ENCODE measurements around the gene RFX2. TPM values are rescaled to one million over a fixed set of nuclear protein-coding genes. Genes with fewer than 3 reads are reported as not detected.

The RFX2 gene
- total and polyA plus RNA-seq, 3 experiments from 2014 or later: 1.5 to 4.9 (median 4.2) TPM

GRCh38 chr19:6103217-6103644 is 7.1 kb downstream of the RFX2 start:
- no peaks in the 10 kb centered on the region for H3K27me3 ChIP-seq (ENCODE audit: insufficient read depth, low read length, poor library complexity, severe bottlenecking)
- H3K9me3 ChIP-seq (ENCODE audit: low read length): no peaks in the 10 kb centered on the region
- no peaks in the 10 kb centered on the region for H3K4me1 ChIP-seq (ENCODE audit: insufficient read depth, low read length)
- ChIA-PET POLR2A (no interaction called here), CTCF (no interaction called here)
- no peak overlapping the region for H3K4me3 ChIP-seq (ENCODE audit: low read length)
- H3K36me3 ChIP-seq (ENCODE audit: insufficient read depth, low read length): no peaks in the 10 kb centered on the region
- no peak overlapping the region for H3K27ac ChIP-seq (ENCODE audit: low read depth, low read length)
- Mint-ChIP-seq H3K4me1 (peaks cover 7 to 17% (median 14%) of the 10 kb centered on the region in 3 donors), H3K4me3 (no peak overlapping the region), H3K27me3 (peaks cover 6 to 15% of the 10 kb centered on the region in 2 donors), H3K9me3 (no peaks in the 10 kb centered on the region), H3K36me3 (peaks cover 0 to 1% (median 0%) of the 10 kb centered on the region in 3 donors), H3K27ac (no peak overlapping the region)
- no peak for DNase-seq

GRCh38 chr19:6101991-6102390 is 8.3 kb downstream of the RFX2 start:
- POLR2A ChIA-PET: no interaction called here

GRCh38 chr19:6101291-6101825 is 8.9 kb downstream of the RFX2 start:
- CTCF ChIA-PET: no interaction called here
- Histone ChIP-seq H3K27ac (ENCODE audit: low read depth, low read length) (no peak overlapping the region), H3K27me3 (ENCODE audit: insufficient read depth, low read length, poor library complexity, severe bottlenecking) (no peaks in the 10 kb centered on the region), H3K4me1 (ENCODE audit: insufficient read depth, low read length) (no peaks in the 10 kb centered on the region), H3K36me3 (ENCODE audit: insufficient read depth, low read length) (no peaks in the 10 kb centered on the region), H3K9me3 (ENCODE audit: low read length) (no peaks in the 10 kb centered on the region), H3K4me3 (ENCODE audit: low read length) (no peak overlapping the region)
- H3K9me3 Mint-ChIP-seq: no peaks in the 10 kb centered on the region
- peaks cover 4 to 9% of the 10 kb centered on the region in 2 donors for H3K27me3 Mint-ChIP-seq
- H3K4me3 Mint-ChIP-seq: no peak overlapping the region
- peaks cover 0 to 1% (median 0%) of the 10 kb centered on the region in 3 donors for H3K36me3 Mint-ChIP-seq
- H3K4me1 Mint-ChIP-seq: peaks cover 3 to 12% (median 10%) of the 10 kb centered on the region in 3 donors
- no peak for DNase-seq
- H3K27ac Mint-ChIP-seq: no peak overlapping the region
- POLR2A ChIA-PET: no interaction called here

More at GRCh38 chr19:6101991-6102390, 8.3 kb downstream of the RFX2 start:
- no peak for DNase-seq
- Mint-ChIP-seq H3K9me3 (no peaks in the 10 kb centered on the region), H3K4me1 (peaks cover 3 to 12% (median 10%) of the 10 kb centered on the region in 3 donors), H3K27ac (no peak overlapping the region), H3K36me3 (peaks cover 0 to 1% (median 0%) of the 10 kb centered on the region in 3 donors), H3K27me3 (peaks cover 4 to 10% of the 10 kb centered on the region in 2 donors), H3K4me3 (no peak overlapping the region)
- H3K4me3 ChIP-seq (ENCODE audit: low read length): no peak overlapping the region
- H3K36me3 ChIP-seq (ENCODE audit: insufficient read depth, low read length): no peaks in the 10 kb centered on the region
- H3K9me3 ChIP-seq (ENCODE audit: low read length): no peaks in the 10 kb centered on the region
- no peaks in the 10 kb centered on the region for H3K27me3 ChIP-seq (ENCODE audit: insufficient read depth, low read length, poor library complexity, severe bottlenecking)
- CTCF ChIA-PET: no interaction called here
- H3K4me1 ChIP-seq (ENCODE audit: insufficient read depth, low read length): no peaks in the 10 kb centered on the region
- H3K27ac ChIP-seq (ENCODE audit: low read depth, low read length): no peak overlapping the region

- H3K4me1 Mint-ChIP-seq: peaks cover 3 to 12% (median 10%) of the 10 kb centered on the region in 3 donors
- peak in 1 of 5 donors; percentile 36 for DNase-seq
- peaks cover 0 to 1% (median 0%) of the 10 kb centered on the region in 3 donors for H3K36me3 Mint-ChIP-seq
- H3K27ac Mint-ChIP-seq: peak overlapping the region in 6 of 8 donors; percentile 4 to 89 (median 26)
- H3K4me3 Mint-ChIP-seq: peak overlapping the region in 6 of 7 donors; percentile 38 to 85 (median 64)
- peaks cover 4% of the 10 kb centered on the region in 2 donors for H3K27me3 Mint-ChIP-seq
- no peaks in the 10 kb centered on the region for H3K9me3 Mint-ChIP-seq
- ChIA-PET CTCF (interaction anchor here (0.7 kb wide), 1 partner anchor 25 kb away, joined by 3 read pairs; no protein-coding TSS in a partner anchor), POLR2A (no interaction called here)
- Histone ChIP-seq H3K27ac (ENCODE audit: low read depth, low read length) (no peak overlapping the region), H3K4me3 (ENCODE audit: low read length) (peak overlapping the region; percentile 22), H3K27me3 (ENCODE audit: insufficient read depth, low read length, poor library complexity, severe bottlenecking) (no peaks in the 10 kb centered on the region), H3K4me1 (ENCODE audit: insufficient read depth, low read length) (no peaks in the 10 kb centered on the region), H3K9me3 (ENCODE audit: low read length) (no peaks in the 10 kb centered on the region), H3K36me3 (ENCODE audit: insufficient read depth, low read length) (no peaks in the 10 kb centered on the region)
These were observed 9.9 kb downstream of the RFX2 start for GRCh38 chr19:6100284-6100915.

GRCh38 chr19:6099599-6099998 is 10.7 kb downstream of the RFX2 start:
- Mint-ChIP-seq H3K27ac (peak overlapping the region in 2 of 8 donors; percentile 42 to 45), H3K4me1 (peaks cover 3 to 12% (median 10%) of the 10 kb centered on the region in 3 donors), H3K27me3 (no peaks in the 10 kb centered on the region), H3K4me3 (no peak overlapping the region), H3K9me3 (no peaks in the 10 kb centered on the region), H3K36me3 (no peaks in the 10 kb centered on the region)
- Histone ChIP-seq H3K36me3 (ENCODE audit: insufficient read depth, low read length) (no peaks in the 10 kb centered on the region), H3K27ac (ENCODE audit: low read depth, low read length) (no peak overlapping the region), H3K27me3 (ENCODE audit: insufficient read depth, low read length, poor library complexity, severe bottlenecking) (no peaks in the 10 kb centered on the region), H3K9me3 (ENCODE audit: low read length) (no peaks in the 10 kb centered on the region), H3K4me1 (ENCODE audit: insufficient read depth, low read length) (no peaks in the 10 kb centered on the region), H3K4me3 (ENCODE audit: low read length) (no peak overlapping the region)
- DNase-seq: no peak
- CTCF ChIA-PET: interaction anchor here (0.7 to 1.3 kb wide), 2 partner anchors 26 to 51 kb away, joined by 3 read pairs; no protein-coding TSS in a partner anchor
- POLR2A ChIA-PET: no interaction called here

GRCh38 chr19:6099033-6099432 is 11.3 kb downstream of the RFX2 start:
- Mint-ChIP-seq H3K9me3 (no peaks in the 10 kb centered on the region), H3K4me3 (no peak overlapping the region), H3K27ac (no peak overlapping the region), H3K4me1 (peaks cover 3 to 12% (median 10%) of the 10 kb centered on the region in 3 donors), H3K36me3 (no peaks in the 10 kb centered on the region), H3K27me3 (no peaks in the 10 kb centered on the region)
- Histone ChIP-seq H3K27ac (ENCODE audit: low read depth, low read length) (no peak overlapping the region), H3K27me3 (ENCODE audit: insufficient read depth, low read length, poor library complexity, severe bottlenecking) (no peaks in the 10 kb centered on the region), H3K36me3 (ENCODE audit: insufficient read depth, low read length) (no peaks in the 10 kb centered on the region), H3K9me3 (ENCODE audit: low read length) (no peaks in the 10 kb centered on the region), H3K4me3 (ENCODE audit: low read length) (no peak overlapping the region), H3K4me1 (ENCODE audit: insufficient read depth, low read length) (no peaks in the 10 kb centered on the region)
- DNase-seq: no peak
- ChIA-PET CTCF (interaction anchor here (1.3 kb wide), 1 partner anchor 50 kb away, joined by 3 read pairs; no protein-coding TSS in a partner anchor), POLR2A (interaction anchor here (0.6 kb wide), 1 partner anchor 11 kb away, joined by 3 read pairs; no protein-coding TSS in a partner anchor)

GRCh38 chr19:6098574-6098973 is 11.7 kb downstream of the RFX2 start:
- H3K4me1 ChIP-seq (ENCODE audit: insufficient read depth, low read length): no peaks in the 10 kb centered on the region
- H3K4me1 Mint-ChIP-seq: peaks cover 3 to 12% (median 10%) of the 10 kb centered on the region in 3 donors
- no peaks in the 10 kb centered on the region for H3K36me3 Mint-ChIP-seq
- no peaks in the 10 kb centered on the region for H3K27me3 ChIP-seq (ENCODE audit: insufficient read depth, low read length, poor library complexity, severe bottlenecking)
- H3K36me3 ChIP-seq (ENCODE audit: insufficient read depth, low read length): no peaks in the 10 kb centered on the region
- no peaks in the 10 kb centered on the region for H3K9me3 ChIP-seq (ENCODE audit: low read length)
- POLR2A ChIA-PET: interaction anchor here (0.6 kb wide), 1 partner anchor 10 kb away, joined by 3 read pairs; no protein-coding TSS in a partner anchor
- CTCF ChIA-PET: interaction anchor here (1.3 kb wide), 1 partner anchor 50 kb away, joined by 3 read pairs; no protein-coding TSS in a partner anchor
- H3K4me3 Mint-ChIP-seq: no peak overlapping the region
- H3K27ac Mint-ChIP-seq: no peak overlapping the region
- H3K9me3 Mint-ChIP-seq: no peaks in the 10 kb centered on the region
- DNase-seq: no peak
- H3K4me3 ChIP-seq (ENCODE audit: low read length): no peak overlapping the region
- no peak overlapping the region for H3K27ac ChIP-seq (ENCODE audit: low read depth, low read length)
- H3K27me3 Mint-ChIP-seq: no peaks in the 10 kb centered on the region

- no peak for DNase-seq
- Histone ChIP-seq H3K27ac (ENCODE audit: low read depth, low read length) (no peak overlapping the region), H3K27me3 (ENCODE audit: insufficient read depth, low read length, poor library complexity, severe bottlenecking) (no peaks in the 10 kb centered on the region), H3K4me1 (ENCODE audit: insufficient read depth, low read length) (no peaks in the 10 kb centered on the region), H3K9me3 (ENCODE audit: low read length) (no peaks in the 10 kb centered on the region), H3K4me3 (ENCODE audit: low read length) (no peak overlapping the region), H3K36me3 (ENCODE audit: insufficient read depth, low read length) (no peaks in the 10 kb centered on the region)
- Mint-ChIP-seq H3K4me1 (peaks cover 3 to 12% (median 10%) of the 10 kb centered on the region in 3 donors), H3K27me3 (no peaks in the 10 kb centered on the region), H3K27ac (peak overlapping the region in 1 of 8 donors; percentile 43), H3K9me3 (no peaks in the 10 kb centered on the region), H3K36me3 (no peaks in the 10 kb centered on the region), H3K4me3 (no peak overlapping the region)
- CTCF ChIA-PET: interaction anchor here (0.7 to 1.3 kb wide), 2 partner anchors 22 to 49 kb away, joined by 3 read pairs; no protein-coding TSS in a partner anchor
- POLR2A ChIA-PET: no interaction called here
These were observed 12.4 kb downstream of the RFX2 start for GRCh38 chr19:6097911-6098310.
